Right atrium auricular region (tissue), 2 donors: ENCODE data around the gene FBXL7. TPM values are rescaled to one million over a fixed set of nuclear protein-coding genes. Genes with fewer than 3 reads are reported as not detected.

Experiments
- DNase-seq: peaks from one replicate; pipeline ENCODE4 v3.0.0-alpha.2; 2019; ENCODE audit warnings: low spot score
- H3K27ac ChIP-seq, 2 donors: fragments of 200-600 bp; sonication (generic); 1 replicate in 1 of 2; 2 replicates in 1 of 2; pipeline ENCODE4 v1.5.1; 2016 to 2019
- H3K27me3 ChIP-seq, 2 donors: fragments of 200-600 bp; sonication (generic); one replicate each; pipeline versions ENCODE4 v1.5.1 to v1.6.0; 2017 to 2019
- H3K36me3 ChIP-seq: fragments of 200-600 bp; sonication (generic); one replicate; pipeline ENCODE4 v1.5.1; 2016
- H3K4me1 ChIP-seq, 2 donors: fragments of 200-600 bp; sonication (generic); one replicate each; pipeline versions ENCODE4 v1.5.1 to v1.6.0; 2017 to 2019
- H3K4me3 ChIP-seq, 2 donors: fragments of 200-600 bp; sonication (generic); 1 replicate in 1 of 2; 2 replicates in 1 of 2; pipeline ENCODE4 v1.5.1; 2017 to 2019; ENCODE audit warnings: mild to moderate bottlenecking in 1 of 2, moderate library complexity in 1 of 2
- H3K9me3 ChIP-seq, 2 donors: fragments of 200-600 bp; sonication (generic); one replicate each; pipeline ENCODE4 v1.5.1; 2019
- total RNA-seq, 2 donors: library from RNA; depleted of rRNA; stranded (reverse); fragments of >200 nt; gene quantifications; one replicate each; pipeline ENCODE4 v1.1.0, GENCODE V29; 2016
- TF ChIP-seq, protein P1 (sequence below), 2 donors: fragments of 200-600 bp; sonication (generic); IDR thresholded peaks; one replicate each; pipeline ENCODE4 v1.5.1; 2019; ENCODE audit warnings: antibody characterized with exemption in 2 of 2

The FBXL7 gene
- total RNA-seq, 2 donors from 2014 or later: 16.6 to 18.4 TPM

GRCh38 chr5:15711892-15712291, 211.9 kb downstream of the FBXL7 start:
- TF ChIP-seq, protein P1, sequence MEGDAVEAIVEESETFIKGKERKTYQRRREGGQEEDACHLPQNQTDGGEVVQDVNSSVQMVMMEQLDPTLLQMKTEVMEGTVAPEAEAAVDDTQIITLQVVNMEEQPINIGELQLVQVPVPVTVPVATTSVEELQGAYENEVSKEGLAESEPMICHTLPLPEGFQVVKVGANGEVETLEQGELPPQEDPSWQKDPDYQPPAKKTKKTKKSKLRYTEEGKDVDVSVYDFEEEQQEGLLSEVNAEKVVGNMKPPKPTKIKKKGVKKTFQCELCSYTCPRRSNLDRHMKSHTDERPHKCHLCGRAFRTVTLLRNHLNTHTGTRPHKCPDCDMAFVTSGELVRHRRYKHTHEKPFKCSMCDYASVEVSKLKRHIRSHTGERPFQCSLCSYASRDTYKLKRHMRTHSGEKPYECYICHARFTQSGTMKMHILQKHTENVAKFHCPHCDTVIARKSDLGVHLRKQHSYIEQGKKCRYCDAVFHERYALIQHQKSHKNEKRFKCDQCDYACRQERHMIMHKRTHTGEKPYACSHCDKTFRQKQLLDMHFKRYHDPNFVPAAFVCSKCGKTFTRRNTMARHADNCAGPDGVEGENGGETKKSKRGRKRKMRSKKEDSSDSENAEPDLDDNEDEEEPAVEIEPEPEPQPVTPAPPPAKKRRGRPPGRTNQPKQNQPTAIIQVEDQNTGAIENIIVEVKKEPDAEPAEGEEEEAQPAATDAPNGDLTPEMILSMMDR (IDR thresholded peaks at IDR 0.05): no peak
- Histone ChIP-seq H3K4me1 (peaks cover 0 to 20% of the 10 kb centered on the region in 2 donors), H3K36me3 (no peaks in the 10 kb centered on the region), H3K27me3 (no peaks in the 10 kb centered on the region), H3K9me3 (no peaks in the 10 kb centered on the region), H3K27ac (no peak overlapping the region), H3K4me3 (no peak overlapping the region)
- DNase-seq: no peak

- DNase-seq: no peak
- H3K27ac ChIP-seq: no peak overlapping the region
These were observed 215.6 kb downstream of the FBXL7 start for GRCh38 chr5:15715535-15715934.

GRCh38 chr5:15715967-15716366, 216.0 kb downstream of the FBXL7 start:
- DNase-seq: no peak
- no peaks in the 10 kb centered on the region for H3K9me3 ChIP-seq
- peaks cover 0 to 37% of the 10 kb centered on the region in 2 donors for H3K4me1 ChIP-seq
- no peak overlapping the region for H3K27ac ChIP-seq
- no peaks in the 10 kb centered on the region for H3K36me3 ChIP-seq
- TF ChIP-seq, protein P1 (IDR thresholded peaks at IDR 0.05): no peak
- no peak overlapping the region for H3K4me3 ChIP-seq
- no peaks in the 10 kb centered on the region for H3K27me3 ChIP-seq

More at GRCh38 chr5:15715535-15715934, 215.6 kb downstream of the FBXL7 start:
- TF ChIP-seq, protein P1 (IDR thresholded peaks at IDR 0.05): no peak
- Histone ChIP-seq H3K4me1 (peaks cover 0 to 37% of the 10 kb centered on the region in 2 donors), H3K9me3 (no peaks in the 10 kb centered on the region), H3K36me3 (no peaks in the 10 kb centered on the region), H3K27me3 (no peaks in the 10 kb centered on the region), H3K4me3 (no peak overlapping the region)

GRCh38 chr5:15717001-15717400, 217.0 kb downstream of the FBXL7 start:
- H3K4me3 ChIP-seq: no peak overlapping the region
- TF ChIP-seq, protein P1 (IDR thresholded peaks at IDR 0.05): no peak
- DNase-seq: no peak
- H3K9me3 ChIP-seq: no peaks in the 10 kb centered on the region
- H3K4me1 ChIP-seq: peaks cover 0 to 37% of the 10 kb centered on the region in 2 donors
- H3K36me3 ChIP-seq: no peaks in the 10 kb centered on the region
- no peak overlapping the region for H3K27ac ChIP-seq
- no peaks in the 10 kb centered on the region for H3K27me3 ChIP-seq

GRCh38 chr5:15718421-15719179, 218.6 kb downstream of the FBXL7 start:
- peaks cover 0 to 37% of the 10 kb centered on the region in 2 donors for H3K4me1 ChIP-seq
- TF ChIP-seq, protein P1 (IDR thresholded peaks at IDR 0.05): no peak

More at GRCh38 chr5:15718421-15719179, 218.6 kb downstream of the FBXL7 start:
- Histone ChIP-seq H3K36me3 (no peaks in the 10 kb centered on the region), H3K9me3 (no peaks in the 10 kb centered on the region), H3K4me3 (no peak overlapping the region), H3K27ac (no peak overlapping the region), H3K27me3 (no peaks in the 10 kb centered on the region)
- no peak for DNase-seq
